SK-N-SH (cell line): Measurements from ENCODE around the gene LRIT2.

Experiments used
- CHD2 ChIP-seq: fragments of 150-350 bp; IDR thresholded peaks from 2 replicates; pipeline ENCODE4 v1.6.1; 2018; ENCODE audit warnings: low read length; ENCODE audit not compliant: partially characterized antibody
- CTCF ChIP-seq: fragments of 200-600 bp; sonication (generic); IDR thresholded peaks from 2 replicates; pipeline ENCODE4 v1.6.1; 2017; ENCODE audit warnings: antibody characterized with exemption, mild to moderate bottlenecking, moderate library complexity
- EP300 ChIP-seq, 2 experiments: IDR thresholded peaks; 2 replicates each; pipeline versions ENCODE4 v1.4.0 to v1.6.1; 2012; ENCODE audit warnings: borderline replicate concordance in 1 of 2, low read depth in 1 of 2, low read length in 1 of 2
- EZH2phosphoT487 ChIP-seq: fragments of 200-600 bp; sonication (generic); IDR thresholded peaks from 2 replicates; pipeline ENCODE4 v1.6.1; 2017; ENCODE audit warnings: low read depth, mixed run types, mild to moderate bottlenecking, antibody characterized with exemption, moderate library complexity, borderline replicate concordance
- FOXM1 ChIP-seq: IDR thresholded peaks from 2 replicates; pipeline ENCODE4 v1.4.0; 2012; ENCODE audit warnings: low read depth, mild to moderate bottlenecking
- JUND ChIP-seq: IDR thresholded peaks from 2 replicates; pipeline ENCODE4 v1.4.0; 2012
- MEF2A ChIP-seq: IDR thresholded peaks from 2 replicates; pipeline ENCODE4 v1.4.0; 2012; ENCODE audit warnings: low read depth, borderline replicate concordance
- MXI1 ChIP-seq: IDR thresholded peaks from 2 replicates; pipeline ENCODE4 v1.6.1; 2012; ENCODE audit warnings: mild to moderate bottlenecking, low read depth, low read length, improper control_type of control experiment
- POLR2AphosphoS5 ChIP-seq: IDR thresholded peaks from 2 replicates; pipeline ENCODE4 v1.6.1; 2012; ENCODE audit warnings: low read depth, low read length
- RXRA ChIP-seq: IDR thresholded peaks from 2 replicates; pipeline ENCODE4 v1.4.0; 2012; ENCODE audit warnings: low read depth, mild to moderate bottlenecking, borderline replicate concordance
- TCF12 ChIP-seq: IDR thresholded peaks from 2 replicates; pipeline ENCODE4 v1.4.0; 2012
- YY1 ChIP-seq: IDR thresholded peaks from 2 replicates; pipeline ENCODE4 v1.4.0; 2012; ENCODE audit warnings: low read depth, mild to moderate bottlenecking

- TF ChIP-seq CTCF, result no peak
- TF ChIP-seq CHD2, result no peak
- TF ChIP-seq JUND, result no peak
- TF ChIP-seq YY1, result no peak
- no peak for TF ChIP-seq MXI1
- no peak for TF ChIP-seq POLR2AphosphoS5
- no peak for TF ChIP-seq FOXM1
- TF ChIP-seq RXRA, result no peak
- TF ChIP-seq TCF12, result no peak
- TF ChIP-seq EZH2phosphoT487, result no peak
- TF ChIP-seq EP300 (IDR thresholded peaks at IDR 0.05; ENCODE audit: borderline replicate concordance in 1 of 2, low read depth in 1 of 2, low read length in 1 of 2), result no peak
- no peak for TF ChIP-seq MEF2A
These were observed 30.1 kb downstream of the LRIT2 start for GRCh38 chr10:84195044-84195830.
